GM21528 (cell line): ENCODE results near the gene SMG6.
"Not testable (repeated sequence)": the region's sequence is repeated elsewhere in the genome, so short reads cannot be mapped to it uniquely, and the experiment has no call there.

ENCODE experiments used
- ATAC-seq: cut with Tn5 transposase; IDR thresholded peaks from one replicate; pipeline ENCODE4 v1.9.1; 2021; ENCODE audit warnings: mild to moderate bottlenecking, moderate library complexity; ENCODE audit not compliant: unreplicated experiment, low FRiP score

Gene SMG6

DNA sequence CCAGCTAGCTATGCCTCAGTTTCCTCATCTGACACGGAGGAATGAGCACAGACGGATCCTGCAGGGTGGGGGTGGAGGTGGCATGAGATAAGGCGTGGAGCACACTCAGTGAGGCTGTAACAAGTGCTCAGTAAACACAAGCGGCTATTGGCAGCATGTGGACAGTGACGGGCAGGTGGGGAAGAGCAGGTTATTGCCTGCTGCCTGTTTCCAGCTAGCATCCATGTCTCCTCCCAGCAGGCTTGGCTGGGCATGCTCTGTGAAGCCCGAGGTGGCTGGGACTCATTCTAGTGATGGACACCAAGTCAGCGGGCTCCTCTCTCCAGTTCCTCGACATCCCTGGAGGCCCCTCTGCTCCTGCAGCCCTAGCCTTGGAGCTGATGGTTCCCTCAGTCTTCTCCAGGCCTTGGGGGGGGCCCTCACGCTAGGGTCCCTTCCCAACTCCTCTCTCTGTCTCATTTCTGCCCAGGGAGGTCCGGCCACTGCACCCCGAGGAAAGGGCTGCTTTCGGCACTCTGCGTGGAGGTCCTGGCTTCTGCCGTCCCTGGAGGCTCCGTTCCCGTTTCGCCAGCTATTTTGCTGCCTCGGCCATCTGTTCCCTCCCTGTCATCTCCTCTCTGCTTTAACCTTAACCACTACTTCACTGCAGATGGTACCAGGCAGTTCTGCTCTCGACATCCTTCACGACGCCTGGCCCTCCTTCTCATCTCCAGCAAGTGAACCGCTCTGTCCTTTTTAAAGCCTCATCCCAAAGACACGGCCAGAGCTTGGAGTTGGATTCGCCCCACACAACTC is 284.7 kb downstream of the SMG6 start:
- ATAC-seq, result no peak

DNA sequence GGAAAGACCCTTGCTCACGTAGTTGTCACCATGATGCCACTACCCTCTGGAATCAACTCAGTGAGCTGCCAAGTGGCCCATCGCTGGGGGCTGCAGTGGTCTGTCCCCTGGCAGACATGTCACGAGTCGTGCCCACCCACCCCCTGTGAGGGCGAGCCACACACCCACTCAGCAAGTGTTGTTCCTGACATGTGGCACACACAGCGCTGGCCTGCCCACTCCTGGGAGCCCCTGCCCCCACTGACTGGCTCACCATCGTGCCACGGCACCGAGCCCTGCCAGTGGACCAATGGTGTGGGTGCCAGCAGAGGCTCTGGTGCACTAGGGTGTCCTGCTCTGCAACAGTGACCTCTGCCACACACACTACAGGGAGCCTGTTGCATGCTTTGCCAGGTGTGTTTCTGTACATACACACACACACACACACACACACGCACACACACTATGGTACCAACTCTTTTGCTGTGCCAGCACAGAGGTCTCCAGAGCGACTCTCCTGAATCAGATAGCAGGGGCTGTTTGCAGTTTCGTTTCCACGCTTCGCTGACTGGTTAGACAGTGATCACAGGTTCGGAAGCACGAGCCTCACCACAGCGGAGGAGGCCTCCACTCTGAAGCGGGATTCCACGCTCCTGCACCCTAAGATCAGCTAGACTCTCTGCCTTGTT is 286.2 kb downstream of the SMG6 start:
- ATAC-seq, result no peak

DNA sequence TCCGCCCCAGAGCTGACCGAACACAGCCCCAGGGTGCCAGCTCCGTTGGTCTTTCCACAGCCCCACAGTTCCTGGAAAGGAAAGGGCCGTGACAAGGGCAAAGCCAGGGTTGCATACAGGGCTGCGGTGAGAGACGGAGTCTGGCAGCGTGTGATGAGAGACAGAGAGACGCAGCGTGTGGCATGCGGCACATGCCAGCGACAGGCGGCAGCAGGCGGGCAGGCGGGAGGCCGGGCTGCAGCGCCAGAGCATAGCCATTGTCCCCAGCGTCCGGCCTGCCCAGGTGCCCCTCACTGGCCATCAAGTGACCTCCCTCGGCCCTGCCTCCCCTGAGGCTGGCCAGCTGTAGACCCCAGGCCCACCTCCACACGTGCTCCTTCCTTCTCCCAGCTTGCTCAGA is 287.1 kb downstream of the SMG6 start:
- no peak for ATAC-seq

DNA sequence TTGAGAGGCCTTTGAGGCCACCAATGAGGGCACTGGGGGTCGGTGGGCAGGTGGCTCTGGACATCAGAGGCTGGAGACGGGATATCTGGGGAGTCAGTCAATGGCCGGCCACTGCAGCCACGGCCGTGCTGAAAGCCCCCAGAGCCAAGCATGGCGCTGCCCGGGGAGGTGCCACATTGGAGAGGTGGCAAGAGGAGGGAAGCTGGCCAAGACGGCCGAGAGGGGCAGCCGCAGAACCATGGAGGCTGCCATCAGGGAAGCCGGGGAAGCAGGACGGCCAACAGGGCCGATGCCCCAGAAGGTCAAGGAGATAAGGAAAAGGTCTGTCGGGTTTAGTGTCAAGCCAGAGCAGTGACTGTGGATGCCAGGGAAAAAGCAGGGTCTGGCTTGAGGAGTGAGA is 288.3 kb downstream of the SMG6 start:
- no peak for ATAC-seq

DNA sequence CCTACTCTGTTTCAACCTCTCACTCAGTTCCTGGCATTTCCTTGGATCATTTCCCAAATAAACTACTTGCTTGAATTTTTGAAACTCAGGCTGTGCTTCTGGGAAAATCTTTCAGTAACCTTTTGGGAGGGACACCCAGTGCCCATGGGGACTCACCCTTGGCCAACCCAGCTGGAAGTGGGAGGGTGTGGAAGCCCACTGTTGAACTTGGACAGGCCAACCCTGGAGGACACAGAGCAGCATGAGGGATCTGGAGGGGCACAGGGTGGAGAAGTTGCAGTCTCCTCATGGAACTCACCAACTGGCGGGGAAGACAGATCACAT is 289.6 kb downstream of the SMG6 start:
- no peak for ATAC-seq

DNA sequence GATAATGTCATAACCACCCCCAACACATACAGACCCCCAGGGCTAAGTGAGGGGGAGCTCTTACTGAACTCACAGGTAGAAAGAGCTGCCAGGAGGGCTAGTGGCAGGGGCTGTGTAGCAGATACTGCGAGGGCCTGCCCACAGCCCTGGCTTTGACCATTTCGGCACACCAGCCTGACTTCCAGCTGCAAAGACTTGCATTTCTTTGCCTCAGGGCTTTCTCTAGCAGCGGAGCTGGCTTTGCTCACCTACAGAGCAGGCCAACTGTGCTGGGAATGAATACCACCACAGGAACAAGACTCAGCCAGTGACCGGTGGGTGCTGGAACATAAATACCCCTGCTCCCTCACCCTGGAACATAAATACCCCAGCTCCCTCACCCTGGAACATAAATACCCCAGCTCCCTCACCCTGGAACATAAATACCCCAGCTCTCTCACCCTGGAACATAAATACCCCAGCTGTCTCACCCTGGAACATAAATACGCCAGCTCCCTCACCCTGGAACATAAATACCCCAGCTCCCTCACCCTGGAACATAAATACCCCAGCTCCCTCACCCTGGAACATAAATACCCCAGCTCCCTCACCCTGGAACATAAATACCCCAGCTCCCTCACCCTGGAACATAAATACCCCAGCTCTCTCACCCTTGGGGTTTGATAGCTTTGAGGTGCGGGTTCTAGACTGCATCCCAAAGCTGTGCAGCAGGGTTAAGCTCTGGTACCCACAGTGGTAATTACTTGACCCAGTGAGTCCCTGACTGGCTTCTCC is 290.2 kb downstream of the SMG6 start:
- ATAC-seq, result not testable (repeated sequence)

DNA sequence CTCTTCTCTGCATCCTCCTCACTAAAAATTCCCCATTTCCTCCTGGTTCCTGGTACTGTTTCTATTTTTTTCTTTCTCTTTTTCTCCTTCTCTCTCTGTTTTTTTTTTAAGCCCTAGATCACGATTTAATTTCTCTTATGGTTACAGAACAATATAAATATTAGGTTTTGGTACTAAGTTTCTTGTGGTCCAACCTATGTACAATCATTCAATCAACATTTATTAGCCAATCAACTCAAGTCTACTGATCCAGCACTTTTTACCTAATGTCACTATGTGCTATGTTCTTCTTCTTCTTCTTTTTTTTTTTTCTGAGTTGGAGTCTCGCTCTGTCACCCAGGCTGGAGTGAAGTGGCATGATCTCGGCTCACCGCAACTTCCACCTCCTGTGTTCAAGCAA is 291.1 kb downstream of the SMG6 start:
- no peak for ATAC-seq

DNA sequence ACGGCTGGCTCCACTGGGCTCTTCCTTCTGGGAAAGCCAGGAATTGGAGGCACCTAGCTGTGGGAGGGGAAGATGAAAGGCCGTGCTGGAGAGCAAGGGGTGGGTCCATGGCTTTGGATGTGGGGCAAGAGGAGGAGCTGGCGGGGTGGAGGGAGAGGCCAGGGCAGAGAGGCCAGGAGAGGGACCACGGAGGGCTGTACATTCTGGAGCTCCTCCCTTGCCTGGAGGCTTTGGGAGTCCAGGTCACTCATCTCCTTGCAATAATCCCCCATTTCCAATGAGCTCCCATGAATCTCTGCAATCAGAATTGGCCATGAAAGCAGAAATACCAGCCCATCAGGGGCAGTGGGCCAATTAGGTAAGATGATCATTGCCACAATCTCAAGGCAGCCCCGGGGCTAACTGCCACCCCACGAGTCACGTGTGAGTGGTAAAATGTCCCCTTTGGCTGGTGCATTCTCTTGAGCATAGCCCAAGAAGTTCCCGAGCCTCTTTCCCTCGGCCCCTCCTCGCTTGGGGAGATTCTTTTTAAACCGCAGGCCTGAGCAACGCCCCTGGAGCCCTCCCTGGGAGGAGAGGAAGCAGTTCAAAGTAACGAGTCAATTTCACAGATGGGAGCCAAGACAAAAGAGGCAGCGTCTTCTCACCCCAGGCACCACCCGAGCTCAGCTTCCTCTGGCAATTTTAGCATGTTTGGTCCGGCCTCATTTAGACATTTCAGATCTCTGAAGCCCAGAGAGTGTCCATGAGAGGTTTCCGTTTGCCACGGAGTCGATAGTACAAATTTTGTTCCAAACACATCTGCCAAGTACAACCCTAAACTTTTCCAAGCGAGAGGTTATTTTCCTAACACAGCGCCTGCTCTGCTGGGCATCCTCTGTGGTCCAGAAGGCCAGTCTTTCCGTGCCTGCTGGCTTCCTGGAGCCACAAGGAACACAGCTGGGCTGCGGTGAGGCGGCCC is 291.9 kb downstream of the SMG6 start:
- ATAC-seq, result no peak
